DMS114 treated with DMSO at 0.1 percent for 48 hours (cell line): Measurements from ENCODE around the gene FLNA.
"Not testable (repeated sequence)": the region's sequence is repeated elsewhere in the genome, so short reads cannot be mapped to it uniquely, and the experiment has no call there.

ENCODE experiments used
- DNase-seq: peaks from one replicate; lab custom pipeline; 2025; ENCODE audit not compliant: unreplicated experiment; lab: John Stamatoyannopoulos, UW

Gene FLNA

GRCh38 chrX:154374313-154375155, at the start of gene FLNA:
TSS of gene FLNA (minus strand) at chrX:154374634. CDS start at chrX:154371245, 3,389 bp downstream.
- DNase-seq: no peak

GRCh38 chrX:154420402-154420756, 45.9 kb upstream of the FLNA start:
- DNase-seq: no peak

GRCh38 chrX:154419688-154420401, 45.4 kb upstream of the FLNA start:
- no peak for DNase-seq

- no peak for DNase-seq
These were observed 44.8 kb upstream of the FLNA start for GRCh38 chrX:154419189-154419588.

- DNase-seq: no peak
These were observed 42.7 kb upstream of the FLNA start for GRCh38 chrX:154417157-154417556.

- no peak for DNase-seq
These were observed 38.7 kb upstream of the FLNA start for GRCh38 chrX:154413142-154413541.

GRCh38 chrX:154412468-154412867, 38.0 kb upstream of the FLNA start:
- no peak for DNase-seq

- no peak for DNase-seq
These were observed 37.5 kb upstream of the FLNA start for GRCh38 chrX:154411981-154412340.

GRCh38 chrX:154409222-154409871, 34.9 kb upstream of the FLNA start, which contains the start of gene DNASE1L1:
TSS of gene DNASE1L1 (minus strand) at chrX:154409254. CDS start at chrX:154405568, 3,686 bp downstream.
- no peak for DNase-seq

GRCh38 chrX:154408659-154409221, 34.3 kb upstream of the FLNA start:
- DNase-seq: no peak

GRCh38 chrX:154404625-154405192, 30.3 kb upstream of the FLNA start:
- no peak for DNase-seq

- no peak for DNase-seq
These were observed 29.4 kb upstream of the FLNA start for GRCh38 chrX:154403858-154404257.

GRCh38 chrX:154403192-154403591, 28.8 kb upstream of the FLNA start:
- DNase-seq: no peak

GRCh38 chrX:154402622-154403127, 28.2 kb upstream of the FLNA start:
- no peak for DNase-seq

- DNase-seq: no peak
These were observed 27.6 kb upstream of the FLNA start for GRCh38 chrX:154401918-154402621.

- DNase-seq: no peak
These were observed 26.8 kb upstream of the FLNA start for GRCh38 chrX:154401045-154401799.

- DNase-seq: not testable (repeated sequence)
These were observed 26.0 kb upstream of the FLNA start for GRCh38 chrX:154400369-154400817.

GRCh38 chrX:154399527-154400368, 25.3 kb upstream of the FLNA start:
- DNase-seq: no peak
